Measurements from ENCODE around the gene LRRFIP2. TPM values are rescaled to one million over a fixed set of nuclear protein-coding genes. Genes with fewer than 3 reads are reported as not detected.

LRRFIP2 gene
- total and polyA plus RNA-seq, 9 donors, result 26.5 to 43.2 (median 33.7) TPM

GRCh38 chr3:37103103-37103808 is 71.1 kb downstream of the LRRFIP2 start:
- no peaks in the 10 kb centered on the region for H3K4me1 ChIP-seq (ENCODE audit: control insufficient read depth, insufficient read depth, low read length)
- no peaks in the 10 kb centered on the region for H3K27me3 ChIP-seq (ENCODE audit: control insufficient read depth, insufficient read depth, low read length)
- H3K9me3 ChIP-seq (replicated peaks; ENCODE audit: control insufficient read depth, low read depth, low read length), result no peaks in the 10 kb centered on the region
- DNase-seq, result no peak
- no peak overlapping the region for H3K27ac ChIP-seq (ENCODE audit: low read length)
- WGBS (ENCODE audit: insufficient coverage), result 38% methylated on average over 2 of the region's 2 CpGs
- H3K36me3 ChIP-seq (ENCODE audit: control insufficient read depth, insufficient read depth, low read length), result no peaks in the 10 kb centered on the region
- no peak overlapping the region for H3K4me3 ChIP-seq (ENCODE audit: low read length)

DNA sequence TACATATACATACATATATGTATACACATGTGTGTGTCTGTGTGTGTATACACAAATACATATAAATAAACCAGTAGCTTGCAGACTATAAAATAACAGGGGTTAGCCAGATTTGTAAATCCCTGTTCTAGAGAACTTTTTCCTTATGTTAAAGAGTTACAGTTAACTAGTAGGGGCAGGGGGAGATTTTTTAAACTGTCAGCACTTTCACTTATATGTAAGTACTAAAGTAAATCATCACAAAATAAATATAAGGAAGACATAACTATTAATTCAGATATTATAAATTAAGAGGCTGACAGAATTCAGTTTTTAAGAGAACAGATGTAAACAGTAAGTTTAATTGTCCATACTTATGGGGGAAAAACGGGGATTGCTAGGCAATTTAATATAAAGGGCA is 74.0 kb downstream of the LRRFIP2 start:
- Histone ChIP-seq H3K27ac (ENCODE audit: low read length) (no peak overlapping the region), H3K36me3 (ENCODE audit: control insufficient read depth, insufficient read depth, low read length) (no peaks in the 10 kb centered on the region), H3K9me3 (replicated peaks; ENCODE audit: control insufficient read depth, low read depth, low read length) (no peaks in the 10 kb centered on the region), H3K4me1 (ENCODE audit: control insufficient read depth, insufficient read depth, low read length) (no peaks in the 10 kb centered on the region), H3K4me3 (ENCODE audit: low read length) (no peak overlapping the region), H3K27me3 (ENCODE audit: control insufficient read depth, insufficient read depth, low read length) (no peaks in the 10 kb centered on the region)
- DNase-seq, result no peak
- WGBS (ENCODE audit: insufficient coverage), result no CpG with 5 or more reads among the region's 1 CpG

GRCh38 chr3:37099469-37099868 is 74.9 kb downstream of the LRRFIP2 start:
- Histone ChIP-seq H3K4me3 (ENCODE audit: low read length) (no peak overlapping the region), H3K27me3 (ENCODE audit: control insufficient read depth, insufficient read depth, low read length) (no peaks in the 10 kb centered on the region), H3K36me3 (ENCODE audit: control insufficient read depth, insufficient read depth, low read length) (no peaks in the 10 kb centered on the region), H3K27ac (ENCODE audit: low read length) (no peak overlapping the region), H3K9me3 (replicated peaks; ENCODE audit: control insufficient read depth, low read depth, low read length) (no peaks in the 10 kb centered on the region), H3K4me1 (ENCODE audit: control insufficient read depth, insufficient read depth, low read length) (no peaks in the 10 kb centered on the region)
- no peak for DNase-seq

GRCh38 chr3:37098884-37099283 is 75.5 kb downstream of the LRRFIP2 start:
- 100% methylated on average over 2 of the region's 2 CpGs for WGBS (ENCODE audit: insufficient coverage)
- Histone ChIP-seq H3K4me3 (ENCODE audit: low read length) (no peak overlapping the region), H3K4me1 (ENCODE audit: control insufficient read depth, insufficient read depth, low read length) (no peaks in the 10 kb centered on the region), H3K9me3 (replicated peaks; ENCODE audit: control insufficient read depth, low read depth, low read length) (no peaks in the 10 kb centered on the region), H3K27me3 (ENCODE audit: control insufficient read depth, insufficient read depth, low read length) (no peaks in the 10 kb centered on the region), H3K27ac (ENCODE audit: low read length) (no peak overlapping the region), H3K36me3 (ENCODE audit: control insufficient read depth, insufficient read depth, low read length) (no peaks in the 10 kb centered on the region)
- no peak for DNase-seq

- Histone ChIP-seq H3K4me1 (ENCODE audit: control insufficient read depth, insufficient read depth, low read length) (no peaks in the 10 kb centered on the region), H3K36me3 (ENCODE audit: control insufficient read depth, insufficient read depth, low read length) (peaks cover 5% of the 10 kb centered on the region), H3K9me3 (replicated peaks; ENCODE audit: control insufficient read depth, low read depth, low read length) (no peaks in the 10 kb centered on the region), H3K27me3 (ENCODE audit: control insufficient read depth, insufficient read depth, low read length) (no peaks in the 10 kb centered on the region), H3K4me3 (ENCODE audit: low read length) (no peak overlapping the region), H3K27ac (ENCODE audit: low read length) (no peak overlapping the region)
- DNase-seq, result no peak
Observed at GRCh38 chr3:37097776-37098175, 76.6 kb downstream of the LRRFIP2 start.

GRCh38 chr3:37096975-37097374 is 77.4 kb downstream of the LRRFIP2 start:
- DNase-seq, result no peak
- Histone ChIP-seq H3K27ac (ENCODE audit: low read length) (no peak overlapping the region), H3K27me3 (ENCODE audit: control insufficient read depth, insufficient read depth, low read length) (no peaks in the 10 kb centered on the region), H3K4me3 (ENCODE audit: low read length) (no peak overlapping the region), H3K4me1 (ENCODE audit: control insufficient read depth, insufficient read depth, low read length) (no peaks in the 10 kb centered on the region), H3K9me3 (replicated peaks; ENCODE audit: control insufficient read depth, low read depth, low read length) (no peaks in the 10 kb centered on the region), H3K36me3 (ENCODE audit: control insufficient read depth, insufficient read depth, low read length) (peaks cover 5% of the 10 kb centered on the region)
- no CpG with 5 or more reads among the region's 1 CpG for WGBS (ENCODE audit: insufficient coverage)

- Histone ChIP-seq H3K27ac (ENCODE audit: low read length) (peak overlapping the region; percentile 37), H3K27me3 (ENCODE audit: control insufficient read depth, insufficient read depth, low read length) (no peaks in the 10 kb centered on the region), H3K4me3 (ENCODE audit: low read length) (no peak overlapping the region), H3K4me1 (ENCODE audit: control insufficient read depth, insufficient read depth, low read length) (no peaks in the 10 kb centered on the region), H3K9me3 (replicated peaks; ENCODE audit: control insufficient read depth, low read depth, low read length) (no peaks in the 10 kb centered on the region), H3K36me3 (ENCODE audit: control insufficient read depth, insufficient read depth, low read length) (peaks cover 5% of the 10 kb centered on the region)
- WGBS (ENCODE audit: insufficient coverage), result no CpG with 5 or more reads among the region's 1 CpG
- DNase-seq, result peak; percentile 87
Observed at GRCh38 chr3:37096288-37096687, 78.1 kb downstream of the LRRFIP2 start.

- no peak overlapping the region for H3K4me3 ChIP-seq (ENCODE audit: low read length)
- no peaks in the 10 kb centered on the region for H3K27me3 ChIP-seq (ENCODE audit: control insufficient read depth, insufficient read depth, low read length)
- H3K9me3 ChIP-seq (replicated peaks; ENCODE audit: control insufficient read depth, low read depth, low read length), result no peaks in the 10 kb centered on the region
- peaks cover 7% of the 10 kb centered on the region for H3K36me3 ChIP-seq (ENCODE audit: control insufficient read depth, insufficient read depth, low read length)
- no peak overlapping the region for H3K27ac ChIP-seq (ENCODE audit: low read length)
- no CpG with 5 or more reads among the region's 3 CpGs for WGBS (ENCODE audit: insufficient coverage)
- H3K4me1 ChIP-seq (ENCODE audit: control insufficient read depth, insufficient read depth, low read length), result no peaks in the 10 kb centered on the region
- DNase-seq, result peak; percentile 23
Observed at GRCh38 chr3:37094636-37095035, 79.7 kb downstream of the LRRFIP2 start.

GRCh38 chr3:37093481-37093880 is 80.9 kb downstream of the LRRFIP2 start:
- 92% methylated on average over 2 of the region's 2 CpGs for WGBS (ENCODE audit: insufficient coverage)
- Histone ChIP-seq H3K9me3 (replicated peaks; ENCODE audit: control insufficient read depth, low read depth, low read length) (no peaks in the 10 kb centered on the region), H3K36me3 (ENCODE audit: control insufficient read depth, insufficient read depth, low read length) (peaks cover 7% of the 10 kb centered on the region), H3K4me1 (ENCODE audit: control insufficient read depth, insufficient read depth, low read length) (no peaks in the 10 kb centered on the region), H3K4me3 (ENCODE audit: low read length) (no peak overlapping the region), H3K27me3 (ENCODE audit: control insufficient read depth, insufficient read depth, low read length) (no peaks in the 10 kb centered on the region), H3K27ac (ENCODE audit: low read length) (no peak overlapping the region)
- DNase-seq, result no peak

DNA sequence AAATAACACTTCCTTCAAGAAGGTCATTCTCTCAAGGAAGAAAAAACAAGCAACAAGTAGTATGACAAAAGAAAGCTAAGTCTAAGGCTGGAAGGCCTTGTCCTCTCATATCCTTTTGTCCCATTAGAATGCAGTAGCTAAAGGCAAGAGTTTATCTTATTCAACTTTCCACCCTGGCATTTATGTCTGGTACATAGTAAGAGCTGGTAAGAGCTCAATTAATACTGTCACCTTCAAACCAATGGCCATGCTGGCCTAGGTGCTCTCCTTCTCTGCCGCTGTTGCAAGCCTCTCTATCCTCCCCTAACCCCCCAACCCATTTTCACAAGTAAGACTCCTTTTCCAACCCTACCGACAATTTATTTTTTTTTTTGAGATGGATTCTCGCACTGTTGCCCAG is 81.9 kb downstream of the LRRFIP2 start:
- peaks cover 11% of the 10 kb centered on the region for H3K36me3 ChIP-seq (ENCODE audit: control insufficient read depth, insufficient read depth, low read length)
- H3K9me3 ChIP-seq (replicated peaks; ENCODE audit: control insufficient read depth, low read depth, low read length), result no peaks in the 10 kb centered on the region
- H3K4me3 ChIP-seq (ENCODE audit: low read length), result no peak overlapping the region
- WGBS (ENCODE audit: insufficient coverage), result 100% methylated on average over 1 of the region's 3 CpGs
- no peak for DNase-seq
- no peaks in the 10 kb centered on the region for H3K4me1 ChIP-seq (ENCODE audit: control insufficient read depth, insufficient read depth, low read length)
- H3K27ac ChIP-seq (ENCODE audit: low read length), result no peak overlapping the region
- H3K27me3 ChIP-seq (ENCODE audit: control insufficient read depth, insufficient read depth, low read length), result no peaks in the 10 kb centered on the region

DNA sequence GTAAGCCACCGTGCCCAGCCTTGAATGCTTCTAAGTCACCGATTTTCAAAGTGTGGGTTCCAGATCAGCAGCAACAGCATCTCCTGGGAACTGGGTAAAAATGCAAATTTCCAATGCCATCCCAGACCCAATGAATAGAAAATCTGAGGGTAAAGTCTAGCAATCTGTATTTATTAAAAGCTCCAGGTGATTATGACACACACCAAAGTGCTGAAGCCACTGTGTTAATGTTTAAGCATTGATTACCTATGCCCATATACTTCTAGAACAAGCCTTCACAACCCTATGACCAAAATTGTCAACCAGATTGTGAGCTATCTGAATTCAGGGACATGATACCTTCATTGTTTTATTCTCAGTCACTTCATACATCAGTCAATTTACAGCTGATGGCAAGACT is 86.5 kb downstream of the LRRFIP2 start:
- no peaks in the 10 kb centered on the region for H3K4me1 ChIP-seq (ENCODE audit: control insufficient read depth, insufficient read depth, low read length)
- no peak overlapping the region for H3K4me3 ChIP-seq (ENCODE audit: low read length)
- no peaks in the 10 kb centered on the region for H3K27me3 ChIP-seq (ENCODE audit: control insufficient read depth, insufficient read depth, low read length)
- no peaks in the 10 kb centered on the region for H3K9me3 ChIP-seq (replicated peaks; ENCODE audit: control insufficient read depth, low read depth, low read length)
- H3K27ac ChIP-seq (ENCODE audit: low read length), result no peak overlapping the region
- no peak for DNase-seq
- H3K36me3 ChIP-seq (ENCODE audit: control insufficient read depth, insufficient read depth, low read length), result peaks cover 10% of the 10 kb centered on the region
- 100% methylated on average over 2 of the region's 2 CpGs for WGBS (ENCODE audit: insufficient coverage)

Measured in muscle of leg (tissue), 11 donors.